Esophagus squamous epithelium (tissue), 4 donors: Measurements from ENCODE around the gene SIGLEC12.

Experiments
- POLR2A ChIP-seq, 4 donors: fragments of 450-650 bp; IDR thresholded peaks; one replicate each; pipeline ENCODE4 v1.6.1; 2017; ENCODE audit warnings: antibody characterized with exemption in 4 of 4, mild to moderate bottlenecking in 4 of 4, moderate library complexity in 3 of 4
- TF ChIP-seq, protein P1 (sequence below), 6 experiments: fragments of 450-650 bp in 4 of 6; fragments of 200-600 bp in 2 of 6; sonication (generic) in 2 of 6; IDR thresholded peaks; one replicate each; pipeline ENCODE4 v1.5.1; 2016 to 2019; ENCODE audit warnings: antibody characterized with exemption in 6 of 6, mild to moderate bottlenecking in 4 of 6, moderate library complexity in 4 of 6

DNA sequence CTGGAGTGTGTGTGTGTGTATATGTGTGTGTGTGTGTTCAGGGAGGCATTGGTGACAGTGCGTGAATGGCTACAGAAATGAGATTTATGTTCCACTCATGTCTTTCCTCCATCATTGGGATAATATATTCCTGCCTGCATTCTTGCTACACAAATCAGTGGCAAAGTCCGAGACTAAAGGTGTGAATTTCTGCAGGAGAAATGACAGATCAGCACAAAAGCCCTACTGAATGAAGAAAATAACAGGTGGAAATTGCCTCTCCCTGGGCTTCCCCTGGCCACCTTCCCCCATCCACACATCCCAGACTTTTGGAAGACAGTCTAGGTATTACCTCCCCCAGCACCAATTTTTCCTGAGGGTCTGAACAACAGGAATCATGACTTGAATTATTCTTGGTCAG, 19.8 kb upstream of the SIGLEC12 start:
- TF ChIP-seq, protein P1, sequence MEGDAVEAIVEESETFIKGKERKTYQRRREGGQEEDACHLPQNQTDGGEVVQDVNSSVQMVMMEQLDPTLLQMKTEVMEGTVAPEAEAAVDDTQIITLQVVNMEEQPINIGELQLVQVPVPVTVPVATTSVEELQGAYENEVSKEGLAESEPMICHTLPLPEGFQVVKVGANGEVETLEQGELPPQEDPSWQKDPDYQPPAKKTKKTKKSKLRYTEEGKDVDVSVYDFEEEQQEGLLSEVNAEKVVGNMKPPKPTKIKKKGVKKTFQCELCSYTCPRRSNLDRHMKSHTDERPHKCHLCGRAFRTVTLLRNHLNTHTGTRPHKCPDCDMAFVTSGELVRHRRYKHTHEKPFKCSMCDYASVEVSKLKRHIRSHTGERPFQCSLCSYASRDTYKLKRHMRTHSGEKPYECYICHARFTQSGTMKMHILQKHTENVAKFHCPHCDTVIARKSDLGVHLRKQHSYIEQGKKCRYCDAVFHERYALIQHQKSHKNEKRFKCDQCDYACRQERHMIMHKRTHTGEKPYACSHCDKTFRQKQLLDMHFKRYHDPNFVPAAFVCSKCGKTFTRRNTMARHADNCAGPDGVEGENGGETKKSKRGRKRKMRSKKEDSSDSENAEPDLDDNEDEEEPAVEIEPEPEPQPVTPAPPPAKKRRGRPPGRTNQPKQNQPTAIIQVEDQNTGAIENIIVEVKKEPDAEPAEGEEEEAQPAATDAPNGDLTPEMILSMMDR (IDR thresholded peaks at IDR 0.05) = no peak
- TF ChIP-seq POLR2A (IDR thresholded peaks at IDR 0.05) = no peak
